Stimulated activated naive B cell treated with anti-CD40 and anti-IgM and Interleukin-4, amounts not matched to agents 10 μg/mL and 1 μg/mL and 100 μg/mL, for 72 hours (primary cell): ENCODE measurements around the gene HOOK2.
A peak's percentile ranks its signal among the peaks of the same experiment; 100 is the strongest.
"Not testable (repeated sequence)": the region's sequence is repeated elsewhere in the genome, so short reads cannot be mapped to it uniquely, and the experiment has no call there.

Experiments
- ATAC-seq, 2 donors: fragments of 150-1000 bp; cut with Tn5 transposase; replicated peaks; 2 replicates each; pipeline ENCODE4 v1.10.0; 2021; ENCODE audit warnings: moderate library complexity in 1 of 2
- DNase-seq: peaks from one replicate; pipeline ENCODE4 v3.0.0; 2021
- H3K27ac Mint-ChIP-seq: one replicate; pipeline ENCODE4 v1.8.0; 2022; ENCODE audit warnings: mild to moderate bottlenecking, mixed read lengths
- H3K27me3 Mint-ChIP-seq, 2 donors: one replicate each; pipeline ENCODE4 v1.8.0; 2022; ENCODE audit warnings: mixed read lengths in 2 of 2
- H3K36me3 Mint-ChIP-seq, 2 donors: one replicate each; pipeline ENCODE4 v1.8.0; 2022; ENCODE audit warnings: mixed read lengths in 2 of 2, mild to moderate bottlenecking in 1 of 2
- H3K4me1 Mint-ChIP-seq, 2 donors: one replicate each; pipeline ENCODE4 v1.8.0; 2022; ENCODE audit warnings: mixed read lengths in 2 of 2, mild to moderate bottlenecking in 1 of 2
- H3K4me3 Mint-ChIP-seq, 2 donors: one replicate each; pipeline ENCODE4 v1.8.0; 2022; ENCODE audit warnings: mild to moderate bottlenecking in 2 of 2, mixed read lengths in 2 of 2, moderate library complexity in 1 of 2
- H3K9me3 Mint-ChIP-seq, 2 donors: one replicate each; pipeline ENCODE4 v1.8.0; 2022; ENCODE audit warnings: mixed read lengths in 2 of 2, mild to moderate bottlenecking in 1 of 2

HOOK2 gene, protein sequence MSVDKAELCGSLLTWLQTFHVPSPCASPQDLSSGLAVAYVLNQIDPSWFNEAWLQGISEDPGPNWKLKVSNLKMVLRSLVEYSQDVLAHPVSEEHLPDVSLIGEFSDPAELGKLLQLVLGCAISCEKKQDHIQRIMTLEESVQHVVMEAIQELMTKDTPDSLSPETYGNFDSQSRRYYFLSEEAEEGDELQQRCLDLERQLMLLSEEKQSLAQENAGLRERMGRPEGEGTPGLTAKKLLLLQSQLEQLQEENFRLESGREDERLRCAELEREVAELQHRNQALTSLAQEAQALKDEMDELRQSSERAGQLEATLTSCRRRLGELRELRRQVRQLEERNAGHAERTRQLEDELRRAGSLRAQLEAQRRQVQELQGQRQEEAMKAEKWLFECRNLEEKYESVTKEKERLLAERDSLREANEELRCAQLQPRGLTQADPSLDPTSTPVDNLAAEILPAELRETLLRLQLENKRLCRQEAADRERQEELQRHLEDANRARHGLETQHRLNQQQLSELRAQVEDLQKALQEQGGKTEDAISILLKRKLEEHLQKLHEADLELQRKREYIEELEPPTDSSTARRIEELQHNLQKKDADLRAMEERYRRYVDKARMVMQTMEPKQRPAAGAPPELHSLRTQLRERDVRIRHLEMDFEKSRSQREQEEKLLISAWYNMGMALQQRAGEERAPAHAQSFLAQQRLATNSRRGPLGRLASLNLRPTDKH

DNA sequence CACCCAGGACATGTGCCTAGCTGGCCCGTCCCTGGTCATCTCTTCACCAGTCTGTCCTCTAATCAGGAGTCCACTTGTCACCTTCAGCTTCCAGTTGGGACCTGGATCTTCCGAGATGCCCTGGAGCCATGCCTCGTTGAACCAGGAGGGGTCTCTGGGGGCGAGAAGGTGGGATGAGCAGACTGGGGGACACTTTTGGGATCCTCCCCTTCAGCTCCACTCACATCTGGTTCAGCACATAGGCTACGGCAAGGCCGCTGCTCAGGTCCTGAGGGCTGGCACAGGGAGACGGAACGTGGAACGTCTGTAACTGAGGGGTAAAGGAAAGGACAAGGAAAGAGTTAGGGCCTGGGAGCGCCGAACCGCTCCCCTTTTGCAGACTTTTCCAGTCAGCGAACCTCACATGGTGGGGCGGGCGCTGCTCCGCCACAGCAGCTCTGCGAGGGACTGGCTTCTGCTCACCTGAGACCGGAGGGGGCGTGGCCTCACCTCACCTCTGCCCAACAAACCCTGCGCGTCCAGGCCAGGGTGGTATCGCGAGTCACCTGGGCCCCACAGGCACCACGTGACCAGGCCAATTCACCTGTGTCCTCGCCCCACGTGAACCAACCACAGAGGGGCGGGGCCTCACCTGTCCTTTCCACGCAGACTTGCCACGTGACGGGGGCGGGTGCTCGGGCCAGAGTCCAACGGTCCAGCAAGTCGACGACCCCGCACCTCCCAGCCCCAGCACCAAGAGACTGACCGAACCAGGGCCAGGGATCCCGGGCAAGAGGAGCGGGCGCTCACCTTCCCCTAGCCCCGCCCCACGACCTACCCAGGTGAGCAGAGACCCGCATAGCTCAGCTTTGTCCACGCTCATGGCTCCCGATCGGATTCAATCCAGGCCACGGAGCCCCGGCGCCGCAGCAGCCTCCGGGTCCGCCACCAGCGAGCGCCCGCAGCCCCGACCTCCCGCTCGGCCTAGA is at the start of gene HOOK2:
TSS of gene HOOK2 (minus strand) at position 965 of the 968 bp plus-strand sequence. CDS start at position 862, 103 bp downstream.
- DNase-seq (no peak), ATAC-seq (peak; percentile 14 to 15)
- H3K27me3 Mint-ChIP-seq, result no peaks in the 10 kb centered on the region
- peak within 1 kb of the TSS; percentile 86 for H3K27ac Mint-ChIP-seq
- H3K36me3 Mint-ChIP-seq, result peaks cover 0 to 5% of the 10 kb centered on the region in 2 donors
- H3K4me3 Mint-ChIP-seq, result peak within 1 kb of the TSS; percentile 75 to 84
- no peaks in the 10 kb centered on the region for H3K9me3 Mint-ChIP-seq
- peaks cover 25 to 43% of the 10 kb centered on the region in 2 donors for H3K4me1 Mint-ChIP-seq

DNA sequence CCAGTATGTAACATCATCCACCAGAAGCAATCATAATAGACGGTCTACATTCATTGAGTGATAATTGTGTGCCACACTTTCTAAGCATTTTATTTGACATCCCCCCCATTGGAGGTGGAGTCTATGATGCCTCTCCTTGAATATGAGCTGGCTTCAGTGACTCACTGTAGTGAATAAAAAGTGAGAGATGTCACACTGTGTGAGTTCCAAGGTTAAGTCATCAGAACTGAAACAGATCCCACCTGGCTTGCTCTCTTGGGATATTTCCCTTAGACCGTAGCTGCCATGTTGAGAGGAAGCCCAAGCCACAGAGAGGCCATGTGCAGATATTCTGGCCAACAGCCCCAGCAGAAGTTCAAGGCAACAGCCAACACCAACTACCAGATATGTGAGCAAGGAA is 46.4 kb upstream of the HOOK2 start:
- Mint-ChIP-seq H3K4me3 (no peak overlapping the region), H3K27me3 (peaks cover 21 to 22% of the 10 kb centered on the region in 2 donors), H3K36me3 (peaks cover 5 to 11% of the 10 kb centered on the region in 2 donors), H3K27ac (no peak overlapping the region), H3K4me1 (peaks cover 8 to 19% of the 10 kb centered on the region in 2 donors), H3K9me3 (peaks cover 0 to 4% of the 10 kb centered on the region in 2 donors)
- DNase-seq (no peak), ATAC-seq (no peak)

DNA sequence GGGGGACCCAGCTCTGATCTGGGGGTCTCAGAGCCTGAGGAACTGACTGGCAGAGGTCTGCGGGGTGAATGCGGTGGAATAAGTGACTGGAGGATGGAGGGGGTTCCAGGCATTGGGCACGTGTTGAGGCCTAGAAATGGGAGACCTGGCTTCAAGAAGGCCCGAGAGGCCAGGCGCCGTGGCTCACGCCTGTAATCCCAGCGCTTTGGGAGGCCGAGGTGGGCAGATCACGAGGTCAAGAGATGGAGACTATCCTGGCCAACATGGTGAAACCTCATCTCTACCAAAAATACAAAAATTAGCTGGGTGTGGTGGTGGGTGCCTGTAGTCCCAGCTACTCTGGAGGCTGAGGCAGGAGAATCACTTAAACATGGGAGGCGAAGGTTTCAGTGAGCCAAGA is 42.5 kb upstream of the HOOK2 start:
- H3K9me3 Mint-ChIP-seq, H3K27me3 Mint-ChIP-seq, ATAC-seq, DNase-seq, H3K27ac Mint-ChIP-seq, H3K4me1 Mint-ChIP-seq, H3K4me3 Mint-ChIP-seq: not testable (repeated sequence)
- peaks cover 14 to 28% of the 10 kb centered on the region in 2 donors for H3K36me3 Mint-ChIP-seq

GRCh38 chr19:12817188-12817587 is 41.8 kb upstream of the HOOK2 start:
- not testable (repeated sequence) for ATAC-seq, H3K4me3 Mint-ChIP-seq, H3K9me3 Mint-ChIP-seq, H3K27me3 Mint-ChIP-seq, H3K4me1 Mint-ChIP-seq, H3K27ac Mint-ChIP-seq, DNase-seq
- H3K36me3 Mint-ChIP-seq, result peaks cover 18 to 32% of the 10 kb centered on the region in 2 donors

DNA sequence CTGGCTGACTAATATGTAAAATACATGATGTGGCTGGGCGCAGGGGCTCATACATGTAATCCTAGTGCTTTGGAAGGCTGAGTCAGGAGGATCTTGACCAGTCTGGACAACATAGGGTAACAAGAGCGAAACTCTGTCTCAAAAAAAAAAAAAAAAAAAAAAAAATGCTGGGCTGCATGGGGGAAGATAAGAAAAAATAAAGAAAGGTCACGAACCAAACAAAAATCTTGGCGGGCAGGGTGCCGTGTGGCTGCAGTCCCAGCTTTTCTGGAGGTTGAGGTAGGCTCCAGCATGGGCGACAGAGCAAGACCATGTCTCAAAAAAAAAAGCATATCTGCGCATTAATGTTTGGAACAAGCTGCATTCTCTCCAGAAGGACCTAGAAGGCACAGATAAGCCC is 39.7 kb upstream of the HOOK2 start:
- no peak overlapping the region for H3K4me3 Mint-ChIP-seq
- H3K4me1 Mint-ChIP-seq, result peaks cover 0 to 5% of the 10 kb centered on the region in 2 donors
- H3K27me3 Mint-ChIP-seq, result no peaks in the 10 kb centered on the region
- no peak for ATAC-seq
- H3K36me3 Mint-ChIP-seq, result peaks cover 16 to 28% of the 10 kb centered on the region in 2 donors
- DNase-seq, result no peak
- H3K9me3 Mint-ChIP-seq, result no peaks in the 10 kb centered on the region
- no peak overlapping the region for H3K27ac Mint-ChIP-seq

GRCh38 chr19:12806242-12807081 is 31.1 kb upstream of the HOOK2 start, which contains the start of gene RNASEH2A:
RNASEH2A (plus strand) TSS chr19:12806584; CDS start chr19:12806674, 90 bp downstream.
- peak within 1 kb of the TSS; percentile 93 to 97 for H3K4me3 Mint-ChIP-seq
- peaks cover 13 to 22% of the 10 kb centered on the region in 2 donors for H3K36me3 Mint-ChIP-seq
- ATAC-seq, result peak; percentile 92

DNA sequence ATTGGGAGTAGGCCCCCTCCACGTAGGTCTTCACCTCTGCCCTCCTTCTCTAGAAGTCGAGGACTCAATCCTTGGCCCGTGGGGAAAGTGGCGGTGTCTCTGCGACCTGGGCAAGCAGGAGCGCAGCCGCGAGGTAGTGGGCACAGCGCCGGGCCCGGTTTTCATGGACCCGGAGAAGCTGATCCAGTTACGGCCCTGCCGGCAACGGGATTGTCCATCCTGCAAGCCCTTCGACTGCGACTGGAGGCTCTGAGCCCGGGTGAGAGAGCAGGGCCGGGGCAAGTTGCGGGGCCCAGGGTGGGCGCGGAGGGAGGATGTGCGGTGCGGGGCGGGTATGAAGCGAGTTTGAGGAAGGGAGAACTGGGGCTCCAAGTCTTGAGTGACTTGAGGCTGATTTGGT is 28.7 kb upstream of the HOOK2 start:
- H3K9me3 Mint-ChIP-seq, result no peaks in the 10 kb centered on the region
- peaks cover 0 to 7% of the 10 kb centered on the region in 2 donors for H3K27me3 Mint-ChIP-seq
- peaks cover 33 to 34% of the 10 kb centered on the region in 2 donors for H3K4me1 Mint-ChIP-seq
- DNase-seq (no peak), ATAC-seq (no peak)
- H3K36me3 Mint-ChIP-seq, result peaks cover 6 to 14% of the 10 kb centered on the region in 2 donors
- peak overlapping the region; percentile 62 for H3K27ac Mint-ChIP-seq
- H3K4me3 Mint-ChIP-seq, result peak overlapping the region in 1 of 2 donors; percentile 22

More at GRCh38 chr19:12806242-12807081, 31.1 kb upstream of the HOOK2 start, which contains the start of gene RNASEH2A:
- Mint-ChIP-seq H3K27ac (peak within 1 kb of the TSS; percentile 96), H3K4me1 (peaks cover 24 to 26% of the 10 kb centered on the region in 2 donors), H3K27me3 (peaks cover 0 to 7% of the 10 kb centered on the region in 2 donors), H3K9me3 (no peaks in the 10 kb centered on the region)
- DNase-seq, result peak; percentile 92

DNA sequence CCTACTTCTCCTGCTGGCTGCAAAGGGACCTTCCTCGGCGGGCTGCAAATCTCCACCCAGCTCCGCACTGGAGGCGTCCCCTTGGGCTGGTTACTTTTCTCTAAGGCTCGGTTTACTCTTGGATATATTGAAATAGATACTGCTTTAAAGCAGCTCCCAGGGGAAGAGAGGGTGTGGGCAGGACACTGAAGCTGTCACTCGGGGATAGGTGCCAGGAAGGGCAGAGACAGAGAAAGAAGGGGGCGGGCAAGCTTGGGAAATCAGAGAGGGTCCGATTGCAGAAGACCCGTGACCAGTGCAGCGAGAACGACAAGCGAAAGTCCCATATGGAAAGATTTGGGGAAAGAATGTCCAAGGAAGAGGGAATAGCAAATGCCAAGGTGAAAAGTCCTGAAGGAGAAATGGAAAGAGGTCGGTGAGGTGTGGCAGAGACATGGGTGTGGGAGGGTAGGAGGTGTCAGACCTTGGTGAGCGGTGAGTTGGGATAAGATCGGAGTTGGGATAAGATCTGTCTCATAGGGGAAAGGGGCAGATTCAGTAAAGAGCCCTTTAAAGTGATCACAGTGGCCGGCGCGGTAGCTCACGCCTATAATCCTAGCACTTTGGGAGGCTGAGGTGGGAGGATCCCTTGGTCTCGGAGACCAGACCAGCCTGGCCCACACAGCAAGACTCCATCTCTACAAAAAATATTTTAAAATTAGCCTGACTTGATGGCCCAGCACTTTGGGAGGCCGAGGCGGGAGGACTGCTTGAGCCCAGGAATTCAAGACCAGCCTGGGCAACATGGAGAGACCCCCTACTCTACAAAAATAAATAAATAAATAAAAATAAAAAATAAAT is 27.1 kb upstream of the HOOK2 start:
- ATAC-seq (no peak), DNase-seq (no peak)
- Mint-ChIP-seq H3K9me3 (no peaks in the 10 kb centered on the region), H3K27me3 (peaks cover 0 to 7% of the 10 kb centered on the region in 2 donors), H3K4me3 (peak overlapping the region; percentile 86 to 90), H3K36me3 (peaks cover 0 to 7% of the 10 kb centered on the region in 2 donors), H3K27ac (peak overlapping the region; percentile 43), H3K4me1 (peaks cover 28 to 33% of the 10 kb centered on the region in 2 donors)

DNA sequence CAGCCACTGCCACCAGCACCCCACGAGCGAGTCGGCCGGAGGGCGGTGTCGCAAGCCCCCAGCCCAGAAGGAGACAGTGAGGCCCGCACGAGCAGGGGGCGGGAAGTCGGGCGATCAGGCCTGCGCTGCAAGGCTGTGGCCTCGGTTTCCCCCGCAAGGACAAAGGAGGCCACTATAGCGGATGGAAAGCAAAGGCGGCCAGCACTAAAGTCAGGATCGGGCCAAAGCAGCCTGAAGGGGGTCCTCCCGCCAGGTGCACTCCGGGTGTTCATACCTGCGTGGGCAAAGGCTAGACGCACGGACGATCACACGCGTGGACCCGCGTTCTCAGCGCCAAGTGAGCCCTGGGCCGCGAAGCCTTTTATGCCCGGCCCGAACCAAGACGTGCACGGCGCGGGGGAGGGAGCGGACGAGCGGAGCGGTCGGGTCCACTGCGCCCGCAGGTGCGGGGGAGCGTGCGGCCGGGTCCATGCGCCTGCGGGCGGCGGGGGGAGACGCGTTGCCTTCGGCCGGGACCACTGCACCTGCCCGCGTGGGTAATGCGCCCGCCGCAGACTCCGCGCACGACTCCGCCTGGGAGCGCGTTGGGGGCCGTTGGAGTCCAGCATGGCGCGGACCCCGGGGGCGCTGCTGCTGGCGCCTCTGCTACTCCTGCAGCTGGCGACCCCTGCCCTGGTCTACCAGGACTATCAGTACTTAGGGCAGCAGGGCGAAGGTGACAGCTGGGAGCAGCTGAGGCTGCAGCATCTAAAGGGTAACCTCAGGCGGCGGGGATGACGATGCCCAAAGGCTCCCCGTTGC is 26.3 kb upstream of the HOOK2 start, which contains the start of the genes PRDX2 and THSD8:
TSS of gene PRDX2 (minus strand) at position 335 of the 801 bp plus-strand sequence. CDS start 539 bp downstream, outside the sequence.
TSS of gene THSD8 (plus strand) at position 604 of the 801 bp plus-strand sequence. CDS start at position 607, 3 bp downstream.
- peaks cover 0 to 4% of the 10 kb centered on the region in 2 donors for H3K36me3 Mint-ChIP-seq
- ATAC-seq (peak; percentile 62 to 73), DNase-seq (peak; percentile 60)
- peak within 1 kb of the TSS; percentile 71 for H3K27ac Mint-ChIP-seq
- peaks cover 23 to 29% of the 10 kb centered on the region in 2 donors for H3K4me1 Mint-ChIP-seq
- peaks cover 0 to 7% of the 10 kb centered on the region in 2 donors for H3K27me3 Mint-ChIP-seq
- H3K4me3 Mint-ChIP-seq, result peak within 1 kb of the TSS; percentile 86 to 90
- H3K9me3 Mint-ChIP-seq, result no peaks in the 10 kb centered on the region

DNA sequence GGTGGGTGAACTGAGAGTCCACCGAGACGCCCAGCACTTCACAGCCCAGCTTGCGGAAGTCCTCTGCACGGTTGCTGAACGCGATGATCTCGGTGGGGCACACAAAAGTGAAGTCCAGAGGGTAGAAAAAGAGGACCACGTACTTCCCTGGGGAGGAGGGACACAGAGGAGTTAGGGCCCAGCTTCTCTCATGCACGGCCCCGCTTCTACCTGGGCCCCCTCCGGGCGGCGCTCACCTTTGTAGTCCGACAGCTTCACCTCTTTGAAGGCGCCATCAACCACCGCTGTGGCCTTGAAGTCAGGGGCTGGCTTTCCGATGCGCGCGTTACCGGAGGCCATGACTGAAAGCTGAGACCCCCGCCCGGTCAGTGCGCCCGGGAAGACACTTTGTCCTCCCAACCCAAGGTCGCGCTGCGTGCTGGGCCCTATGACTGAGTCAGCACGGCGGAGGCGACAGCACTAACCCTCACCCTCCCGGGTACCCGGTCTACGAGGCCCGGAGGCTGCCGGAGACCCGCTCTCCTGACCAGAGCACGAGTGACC is 25.6 kb upstream of the HOOK2 start:
- Mint-ChIP-seq H3K4me1 (peaks cover 23 to 28% of the 10 kb centered on the region in 2 donors), H3K36me3 (no peaks in the 10 kb centered on the region)
- no peak for DNase-seq

GRCh38 chr19:12800466-12800770 is 25.1 kb upstream of the HOOK2 start:
- DNase-seq (no peak), ATAC-seq (no peak)
- H3K27ac Mint-ChIP-seq, result no peak overlapping the region
- H3K9me3 Mint-ChIP-seq, result no peaks in the 10 kb centered on the region
- peaks cover 25 to 31% of the 10 kb centered on the region in 2 donors for H3K4me1 Mint-ChIP-seq
- H3K4me3 Mint-ChIP-seq, result peak overlapping the region in 1 of 2 donors; percentile 90
- peaks cover 0 to 7% of the 10 kb centered on the region in 2 donors for H3K27me3 Mint-ChIP-seq
- H3K36me3 Mint-ChIP-seq, result no peaks in the 10 kb centered on the region

More for the DNA sequence above, 25.6 kb upstream of the HOOK2 start:
- Mint-ChIP-seq H3K4me3 (peak overlapping the region; percentile 86 to 90), H3K27ac (peak overlapping the region; percentile 71), H3K9me3 (no peaks in the 10 kb centered on the region), H3K27me3 (peaks cover 0 to 7% of the 10 kb centered on the region in 2 donors)
- ATAC-seq, result peak; percentile 6 to 26
